Ectodermal cell (in vitro differentiated cells): ENCODE measurements around the gene TNXB.
"Not testable (repeated sequence)": the region's sequence is repeated elsewhere in the genome, so short reads cannot be mapped to it uniquely, and the experiment has no call there.

Experiments
- H3K27ac ChIP-seq: 2 replicates; pipeline ENCODE4 v1.7.0; 2013; ENCODE audit warnings: mild to moderate bottlenecking, low read depth, low read length; ENCODE audit not compliant: insufficient read depth, poor library complexity, severe bottlenecking
- H3K27me3 ChIP-seq: 2 replicates; pipeline ENCODE4 v1.7.0; 2013; ENCODE audit warnings: mild to moderate bottlenecking, low read length; ENCODE audit not compliant: insufficient read depth, control insufficient read depth, poor library complexity, severe bottlenecking
- H3K36me3 ChIP-seq: one replicate; pipeline ENCODE4 v1.7.0; 2013; ENCODE audit warnings: low read length; ENCODE audit not compliant: control insufficient read depth, insufficient read depth
- H3K4me1 ChIP-seq: one replicate; pipeline ENCODE4 v1.7.0; 2013; ENCODE audit warnings: low read length; ENCODE audit not compliant: control insufficient read depth, insufficient read depth
- H3K4me3 ChIP-seq: 2 replicates; pipeline ENCODE4 v1.7.0; 2013; ENCODE audit warnings: low read depth, low read length, control low read depth; ENCODE audit not compliant: insufficient read depth
- H3K9me3 ChIP-seq: 2 replicates; pipeline ENCODE4 v1.7.0; 2013; ENCODE audit warnings: mild to moderate bottlenecking, low read length, moderate library complexity; ENCODE audit not compliant: control insufficient read depth
- WGBS, 2 experiments: methylation state at CpG; one replicate each; pipeline ENCODE4 v1.1.7; 2013; ENCODE audit warnings: missing lambda C conversion rate in 2 of 2; 5-methylcytosine and 5-hydroxymethylcytosine counted together

The TNXB gene

DNA sequence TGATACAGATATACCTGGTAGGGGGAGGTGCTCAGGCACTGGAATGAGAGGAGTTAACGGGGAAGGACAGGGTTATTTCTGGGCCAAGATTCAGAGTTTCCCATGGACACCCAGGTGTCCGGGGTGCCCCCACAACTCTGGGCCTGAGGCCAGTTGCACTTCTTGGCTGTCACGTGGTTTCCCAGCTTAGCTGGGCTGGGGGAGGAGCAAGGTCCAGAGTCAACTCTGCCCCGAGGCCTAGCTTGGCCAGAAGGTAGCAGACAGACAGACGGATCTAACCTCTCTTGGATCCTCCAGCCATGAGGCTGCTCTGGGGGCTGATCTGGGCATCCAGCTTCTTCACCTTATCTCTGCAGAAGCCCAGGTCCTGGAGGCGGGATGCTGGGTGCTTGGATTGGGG lies 94.6 kb downstream of the TNXB start, which contains the start of gene C4B:
Gene C4B, plus strand, starts transcription at position 249 of the 400 bp plus-strand sequence. Its CDS starts 51 bp downstream, at position 300.
- not testable (repeated sequence) for H3K4me1 ChIP-seq, H3K27me3 ChIP-seq, H3K4me3 ChIP-seq, H3K36me3 ChIP-seq, H3K27ac ChIP-seq, H3K9me3 ChIP-seq
- no CpG with 5 or more reads among the region's 6 CpGs for WGBS, 2 experiments

GRCh38 chr6:32013738-32014137 lies 95.4 kb downstream of the TNXB start:
- not testable (repeated sequence) for H3K36me3 ChIP-seq, H3K9me3 ChIP-seq, H3K27me3 ChIP-seq, H3K4me3 ChIP-seq, H3K27ac ChIP-seq, H3K4me1 ChIP-seq
- no CpG with 5 or more reads among the region's 5 CpGs for WGBS, 2 experiments

DNA sequence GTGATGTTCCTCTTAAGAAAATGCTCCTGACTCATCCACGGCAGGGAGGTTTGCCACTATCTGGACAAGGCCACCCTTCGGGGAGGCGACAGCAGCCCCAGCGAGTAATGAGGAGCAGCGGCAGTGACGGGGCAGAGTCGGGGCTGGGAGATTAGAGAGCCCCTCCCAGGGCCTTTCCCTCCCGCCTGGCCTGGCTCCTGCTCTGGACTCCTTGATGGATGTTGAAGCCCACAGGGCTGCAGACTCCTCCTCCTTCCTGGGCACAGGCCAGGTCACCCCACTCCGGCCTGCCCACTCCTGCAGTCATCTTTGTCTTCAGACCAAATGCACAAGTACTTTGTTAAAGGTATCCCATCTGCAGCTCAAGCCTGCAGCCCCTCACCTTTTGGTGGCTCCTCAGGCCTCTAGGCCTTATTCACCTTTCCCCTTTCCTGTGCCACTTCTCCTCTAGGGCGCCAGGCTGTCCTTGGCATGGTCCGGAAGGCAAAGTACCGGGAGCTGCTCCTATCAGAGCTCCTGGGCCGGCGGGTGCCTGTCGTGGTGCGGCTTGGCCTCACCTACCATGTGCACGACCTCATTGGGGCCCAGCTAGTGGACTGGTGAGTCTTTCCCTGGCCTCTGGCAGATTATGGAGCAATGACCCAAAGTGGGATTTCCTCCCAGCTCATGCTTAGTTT lies 96.1 kb downstream of the TNXB start:
- not testable (repeated sequence) for H3K36me3 ChIP-seq, H3K9me3 ChIP-seq, H3K4me1 ChIP-seq, H3K27ac ChIP-seq, H3K4me3 ChIP-seq, H3K27me3 ChIP-seq
- 93 to 96% methylated on average over 14 to 15 of the region's 17 CpGs for WGBS, 2 experiments

- H3K4me1 ChIP-seq, H3K36me3 ChIP-seq, H3K4me3 ChIP-seq, H3K27ac ChIP-seq, H3K27me3 ChIP-seq, H3K9me3 ChIP-seq: not testable (repeated sequence)
- WGBS, 2 experiments, result 85 to 91% methylated on average over 13 of the region's 27 CpGs
These were observed 98.1 kb downstream of the TNXB start for GRCh38 chr6:32010856-32011530.

DNA sequence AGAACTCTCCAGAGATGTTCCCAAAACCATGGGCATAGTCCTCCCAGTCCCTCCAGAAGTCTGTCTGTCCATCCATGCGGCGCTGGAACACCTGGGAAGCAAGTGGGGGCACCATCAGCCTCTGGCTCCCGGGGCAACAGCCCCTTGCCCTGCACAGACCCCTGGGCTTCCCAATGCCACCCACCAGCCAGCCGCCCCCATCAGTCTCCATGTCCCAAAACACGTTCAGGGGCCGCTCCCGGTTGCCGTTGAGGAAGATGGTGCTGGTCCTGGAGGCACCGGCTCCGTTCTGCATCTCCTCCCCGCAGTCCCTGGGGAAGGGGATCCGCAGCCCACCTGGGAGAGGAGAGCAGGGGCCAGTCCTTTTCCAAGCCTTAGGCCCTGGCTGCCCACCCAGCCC lies 99.6 kb downstream of the TNXB start:
- not testable (repeated sequence) for H3K4me1 ChIP-seq, H3K9me3 ChIP-seq, H3K27ac ChIP-seq, H3K4me3 ChIP-seq, H3K27me3 ChIP-seq, H3K36me3 ChIP-seq
- WGBS, 2 experiments, result 85 to 93% methylated on average over 8 of the region's 12 CpGs

DNA sequence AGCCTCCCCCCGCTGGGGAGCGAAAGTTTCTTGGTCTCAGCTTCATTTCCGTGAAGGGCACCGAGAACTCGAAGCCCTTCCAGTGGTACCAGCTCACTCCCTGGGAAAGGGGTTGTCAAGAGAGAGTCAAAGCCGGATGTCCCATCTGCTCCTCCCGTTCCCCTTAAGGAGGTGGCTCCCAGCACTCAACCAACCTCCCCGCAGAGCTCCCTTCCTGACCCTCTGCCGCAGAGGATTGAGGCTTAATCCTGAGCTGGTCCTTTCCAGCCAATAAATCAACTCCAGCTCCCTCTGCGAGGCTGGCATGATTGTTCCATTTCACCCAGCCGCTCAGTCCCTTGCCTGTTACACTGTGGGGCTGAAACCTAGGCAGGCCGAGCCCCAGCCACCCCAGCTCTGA lies 100.5 kb downstream of the TNXB start:
- H3K36me3 ChIP-seq, H3K4me3 ChIP-seq, H3K9me3 ChIP-seq, H3K27ac ChIP-seq, H3K4me1 ChIP-seq, H3K27me3 ChIP-seq: not testable (repeated sequence)
- WGBS, 2 experiments, result 83 to 86% methylated on average over 5 to 7 of the region's 12 CpGs

DNA sequence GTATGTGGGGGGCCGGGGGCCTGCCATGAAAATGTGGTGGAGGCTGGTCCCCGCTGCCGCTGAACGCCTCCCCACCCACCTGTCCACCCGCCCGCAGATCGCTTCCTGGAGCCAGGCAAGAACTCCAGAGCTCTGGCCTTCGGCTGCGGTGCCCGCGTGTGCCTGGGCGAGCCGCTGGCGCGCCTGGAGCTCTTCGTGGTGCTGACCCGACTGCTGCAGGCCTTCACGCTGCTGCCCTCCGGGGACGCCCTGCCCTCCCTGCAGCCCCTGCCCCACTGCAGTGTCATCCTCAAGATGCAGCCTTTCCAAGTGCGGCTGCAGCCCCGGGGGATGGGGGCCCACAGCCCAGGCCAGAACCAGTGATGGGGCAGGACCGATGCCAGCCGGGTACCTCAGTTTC lies 101.1 kb downstream of the TNXB start:
- H3K27me3 ChIP-seq, H3K27ac ChIP-seq, H3K4me3 ChIP-seq, H3K36me3 ChIP-seq, H3K4me1 ChIP-seq, H3K9me3 ChIP-seq: not testable (repeated sequence)
- WGBS, 2 experiments, result no CpG with 5 or more reads among the region's 24 CpGs

DNA sequence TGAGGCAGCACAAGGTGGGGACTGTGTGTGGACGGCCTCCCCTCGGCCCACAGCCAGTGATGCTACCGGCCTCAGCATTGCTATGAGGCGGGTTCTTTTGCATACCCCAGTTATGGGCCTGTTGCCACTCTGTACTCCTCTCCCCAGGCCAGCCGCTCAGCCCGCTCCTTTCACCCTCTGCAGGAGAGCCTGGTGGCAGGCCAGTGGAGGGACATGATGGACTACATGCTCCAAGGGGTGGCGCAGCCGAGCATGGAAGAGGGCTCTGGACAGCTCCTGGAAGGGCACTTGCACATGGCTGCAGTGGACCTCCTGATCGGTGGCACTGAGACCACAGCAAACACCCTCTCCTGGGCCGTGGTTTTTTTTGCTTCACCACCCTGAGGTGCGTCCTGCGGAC lies 102.1 kb downstream of the TNXB start:
- H3K36me3 ChIP-seq, H3K27ac ChIP-seq, H3K27me3 ChIP-seq, H3K4me3 ChIP-seq, H3K4me1 ChIP-seq, H3K9me3 ChIP-seq: not testable (repeated sequence)
- WGBS, 2 experiments, result 90 to 95% methylated on average over 10 to 12 of the region's 12 CpGs

- not testable (repeated sequence) for H3K36me3 ChIP-seq, H3K9me3 ChIP-seq, H3K27ac ChIP-seq, H3K4me1 ChIP-seq, H3K4me3 ChIP-seq, H3K27me3 ChIP-seq
- 86 to 97% methylated on average over 5 to 6 of the region's 8 CpGs for WGBS, 2 experiments
These were observed 103.1 kb downstream of the TNXB start for GRCh38 chr6:32005991-32006529.

GRCh38 chr6:32005538-32005880 lies 103.6 kb downstream of the TNXB start:
- H3K27me3 ChIP-seq, H3K27ac ChIP-seq, H3K36me3 ChIP-seq, H3K9me3 ChIP-seq, H3K4me3 ChIP-seq, H3K4me1 ChIP-seq: not testable (repeated sequence)
- WGBS, 2 experiments, result 92% methylated on average over 7 of the region's 9 CpGs
